ENCODE data around the gene ATP6V1B1. TPM values are rescaled to one million over a fixed set of nuclear protein-coding genes. Genes with fewer than 3 reads are reported as not detected.

Gene ATP6V1B1
- total RNA-seq, 1 donor from 2014 or later = not detected

- H3K4me3 ChIP-seq = no peak overlapping the region
- intact Hi-C loops (cut with micrococcal nuclease) = no loop called here
- H3K9me3 ChIP-seq (replicated peaks) = no peaks in the 10 kb centered on the region
- no peaks in the 10 kb centered on the region for H3K36me3 ChIP-seq
- no peak for TF ChIP-seq CTCF (IDR thresholded peaks at IDR 0.05; ENCODE audit: borderline replicate concordance)
- DNase-seq = no peak
- H3K27ac ChIP-seq (replicated peaks) = no peak overlapping the region
- H3K4me1 ChIP-seq = peaks cover 38% of the 10 kb centered on the region
- peaks cover 100% of the 10 kb centered on the region for H3K27me3 ChIP-seq (ENCODE audit: low read depth)
Measured at GRCh38 chr2:70902579-70902978, 33.1 kb upstream of the ATP6V1B1 start.

- Histone ChIP-seq H3K36me3 (no peaks in the 10 kb centered on the region), H3K4me1 (peaks cover 38% of the 10 kb centered on the region), H3K27ac (replicated peaks) (no peak overlapping the region), H3K9me3 (replicated peaks) (no peaks in the 10 kb centered on the region), H3K27me3 (ENCODE audit: low read depth) (peaks cover 100% of the 10 kb centered on the region), H3K4me3 (no peak overlapping the region)
- intact Hi-C loops (cut with micrococcal nuclease) = no loop called here
- DNase-seq = no peak
- no peak for TF ChIP-seq CTCF (IDR thresholded peaks at IDR 0.05; ENCODE audit: borderline replicate concordance)
Measured at GRCh38 chr2:70903171-70903570, 32.5 kb upstream of the ATP6V1B1 start.

- Histone ChIP-seq H3K9me3 (replicated peaks) (no peaks in the 10 kb centered on the region), H3K27ac (replicated peaks) (no peak overlapping the region), H3K27me3 (ENCODE audit: low read depth) (peaks cover 100% of the 10 kb centered on the region), H3K36me3 (no peaks in the 10 kb centered on the region), H3K4me1 (peaks cover 38% of the 10 kb centered on the region), H3K4me3 (no peak overlapping the region)
- intact Hi-C loops (cut with micrococcal nuclease) = no loop called here
- no peak for TF ChIP-seq CTCF (IDR thresholded peaks at IDR 0.05; ENCODE audit: borderline replicate concordance)
- no peak for DNase-seq
Measured at GRCh38 chr2:70903641-70904340, 31.9 kb upstream of the ATP6V1B1 start.

- no peak for DNase-seq
- H3K4me1 ChIP-seq = peaks cover 33% of the 10 kb centered on the region
- TF ChIP-seq CTCF (IDR thresholded peaks at IDR 0.05; ENCODE audit: borderline replicate concordance) = no peak
- no peak overlapping the region for H3K4me3 ChIP-seq
- H3K27me3 ChIP-seq (ENCODE audit: low read depth) = peaks cover 100% of the 10 kb centered on the region
- intact Hi-C loops (cut with micrococcal nuclease) = no loop called here
- H3K36me3 ChIP-seq = no peaks in the 10 kb centered on the region
- H3K27ac ChIP-seq (replicated peaks) = no peak overlapping the region
- no peaks in the 10 kb centered on the region for H3K9me3 ChIP-seq (replicated peaks)
Measured at GRCh38 chr2:70904371-70905216, 31.1 kb upstream of the ATP6V1B1 start.

GRCh38 chr2:70905443-70906421, 30.0 kb upstream of the ATP6V1B1 start:
- no peak for DNase-seq

More at GRCh38 chr2:70905443-70906421, 30.0 kb upstream of the ATP6V1B1 start:
- H3K4me1 ChIP-seq = peaks cover 22% of the 10 kb centered on the region
- peaks cover 100% of the 10 kb centered on the region for H3K27me3 ChIP-seq (ENCODE audit: low read depth)
- TF ChIP-seq CTCF (IDR thresholded peaks at IDR 0.05; ENCODE audit: borderline replicate concordance) = no peak
- H3K9me3 ChIP-seq (replicated peaks) = no peaks in the 10 kb centered on the region
- no peak overlapping the region for H3K4me3 ChIP-seq
- intact Hi-C loops (cut with micrococcal nuclease) = no loop called here
- H3K27ac ChIP-seq (replicated peaks) = no peak overlapping the region
- H3K36me3 ChIP-seq = no peaks in the 10 kb centered on the region
